HEK293 (cell line): ENCODE results near the gene CAPN13.

ENCODE experiments used
- CTCF ChIP-seq: fragments of 450-650 bp; formaldehyde crosslinking; IDR thresholded peaks from 2 replicates; pipeline ENCODE4 v1.5.1; 2016; ENCODE audit warnings: missing biosample characterization, missing genetic modification characterization
- ZBTB17 ChIP-seq: fragments of 450-650 bp; formaldehyde crosslinking; IDR thresholded peaks from 2 replicates; pipeline ENCODE4 v1.5.1; 2016; ENCODE audit warnings: missing biosample characterization, missing genetic modification characterization
- ZFP41 ChIP-seq: fragments of 450-650 bp; formaldehyde crosslinking; IDR thresholded peaks from 2 replicates; pipeline ENCODE4 v1.5.1; 2016; ENCODE audit warnings: missing biosample characterization, missing genetic modification characterization, borderline replicate concordance
- ZNF155 ChIP-seq: fragments of 450-650 bp; formaldehyde crosslinking; IDR thresholded peaks from 2 replicates; pipeline ENCODE4 v1.5.1; 2016; ENCODE audit warnings: missing biosample characterization, missing genetic modification characterization
- ZNF16 ChIP-seq: fragments of 450-650 bp; formaldehyde crosslinking; IDR thresholded peaks from 2 replicates; pipeline ENCODE4 v1.5.1; 2016; ENCODE audit warnings: low read depth, missing biosample characterization, missing genetic modification characterization
- ZNF239 ChIP-seq: fragments of 450-650 bp; formaldehyde crosslinking; IDR thresholded peaks from 2 replicates; pipeline ENCODE4 v1.5.1; 2016; ENCODE audit warnings: missing biosample characterization, missing genetic modification characterization
- ZNF248 ChIP-seq: fragments of 450-650 bp; formaldehyde crosslinking; IDR thresholded peaks from 2 replicates; pipeline ENCODE4 v1.5.1; 2017; ENCODE audit warnings: missing biosample characterization, missing genetic modification characterization
- ZNF311 ChIP-seq: fragments of 450-650 bp; formaldehyde crosslinking; IDR thresholded peaks from 2 replicates; pipeline ENCODE4 v1.5.1; 2017; ENCODE audit warnings: missing biosample characterization, missing genetic modification characterization, borderline replicate concordance
- ZNF558 ChIP-seq: fragments of 450-650 bp; formaldehyde crosslinking; IDR thresholded peaks from 2 replicates; pipeline ENCODE4 v1.5.1; 2016; ENCODE audit warnings: missing biosample characterization, missing genetic modification characterization
- ZNF792 ChIP-seq: fragments of 450-650 bp; formaldehyde crosslinking; IDR thresholded peaks from 2 replicates; pipeline ENCODE4 v1.5.1; 2016; ENCODE audit warnings: missing biosample characterization, missing genetic modification characterization

- no peak for TF ChIP-seq ZNF155
- no peak for TF ChIP-seq ZNF311 (tag by site-specific recombination)
- TF ChIP-seq CTCF (tag by site-specific recombination), result no peak
- no peak for TF ChIP-seq ZNF248 (tag by site-specific recombination)
- no peak for TF ChIP-seq ZNF239 (tag by site-specific recombination)
- no peak for TF ChIP-seq ZFP41
- no peak for TF ChIP-seq ZNF792 (tag by site-specific recombination)
- no peak for TF ChIP-seq ZNF558 (tag by site-specific recombination)
- no peak for TF ChIP-seq ZNF16
- no peak for TF ChIP-seq ZBTB17 (tag by site-specific recombination)
Measured at GRCh38 chr2:30777661-30778505, 29.4 kb downstream of the CAPN13 start.
